GM12891 (cell line): Measurements from ENCODE around the gene WDR90.

Source experiments
- PAX5 ChIP-seq: IDR thresholded peaks from 2 replicates; pipeline ENCODE4 v1.6.1; 2011; ENCODE audit warnings: low read length, moderate library complexity, mild to moderate bottlenecking; ENCODE audit not compliant: insufficient read depth, severe bottlenecking
- POLR2A ChIP-seq: IDR thresholded peaks from 2 replicates; pipeline ENCODE4 v1.6.1; 2011; ENCODE audit warnings: low read depth, low read length, control low read depth
- POLR2AphosphoS5 ChIP-seq: IDR thresholded peaks from 2 replicates; pipeline ENCODE4 v1.6.1; 2011; ENCODE audit warnings: low read depth, low read length, control low read depth
- POU2F2 ChIP-seq: IDR thresholded peaks from 2 replicates; pipeline ENCODE4 v1.6.1; 2011; ENCODE audit warnings: low read depth, mild to moderate bottlenecking, control low read depth, low read length, moderate library complexity
- SPI1 ChIP-seq: IDR thresholded peaks from 2 replicates; pipeline ENCODE4 v1.6.1; 2011; ENCODE audit warnings: low read depth, low read length, control low read depth
- TAF1 ChIP-seq: IDR thresholded peaks from 2 replicates; pipeline ENCODE4 v1.6.1; 2011; ENCODE audit warnings: low read depth, low read length, control low read depth

DNA sequence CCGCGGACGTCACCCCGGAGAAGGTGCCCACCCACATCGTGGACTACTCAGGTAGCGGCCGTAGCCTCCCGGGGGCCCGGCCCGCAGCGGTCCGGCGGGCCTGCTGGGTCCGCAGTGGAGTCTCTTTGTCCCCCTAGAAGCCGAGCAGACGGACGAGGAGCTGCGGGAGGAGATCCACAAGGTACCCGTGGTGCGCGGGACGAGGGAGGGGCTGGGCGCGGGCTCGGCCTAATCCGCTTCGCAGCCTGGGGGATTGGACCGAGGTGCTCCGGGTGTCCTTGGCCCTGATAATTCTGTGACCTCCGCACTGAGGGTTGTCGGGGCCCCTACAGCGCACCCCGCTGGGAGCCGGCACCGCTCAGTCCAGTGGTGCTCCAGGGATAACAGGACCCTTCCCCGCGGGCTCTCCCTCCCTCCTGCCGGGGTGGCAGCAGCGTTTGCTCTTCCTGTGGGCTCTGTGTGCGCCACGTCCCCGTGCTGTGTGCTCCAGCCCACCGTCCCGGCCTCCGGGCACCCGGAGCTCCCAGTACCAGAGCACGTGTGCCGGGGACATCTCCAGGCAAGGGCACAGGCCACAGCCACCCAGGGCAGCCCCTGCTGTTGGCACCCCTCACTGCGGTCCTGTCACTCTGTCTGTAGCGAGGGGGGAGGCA is 19.5 kb downstream of the WDR90 start:
- TF ChIP-seq POLR2A (no peak), TAF1 (no peak), POLR2AphosphoS5 (no peak), PAX5 (no peak), SPI1 (no peak), POU2F2 (no peak)
